Left renal pelvis (tissue), 4 donors: Measurements from ENCODE around the gene IRF2BPL. TPM values are rescaled to one million over a fixed set of nuclear protein-coding genes. Genes with fewer than 3 reads are reported as not detected.
A peak's percentile ranks its signal among the peaks of the same experiment; 100 is the strongest.
"Not testable (repeated sequence)": the region's sequence is repeated elsewhere in the genome, so short reads cannot be mapped to it uniquely, and the experiment has no call there.

Experiments used
- DNase-seq, 4 donors: peaks; one replicate each; pipeline ENCODE4 v3.0.0-alpha.2; 2013; ENCODE audit warnings: low read depth in 4 of 4, low spot score in 3 of 4
- polyA plus RNA-seq, 4 donors: library from polyadenylated mRNA; unstranded; fragments of 120-200 nt; gene quantifications; one replicate each; pipeline ENCODE4 v1.2.1, GENCODE V29; 2013; ENCODE audit not compliant: insufficient read length in 4 of 4

Gene IRF2BPL
- polyA plus RNA-seq, 4 donors = 43.3 to 108 (median 49.6) TPM

DNA sequence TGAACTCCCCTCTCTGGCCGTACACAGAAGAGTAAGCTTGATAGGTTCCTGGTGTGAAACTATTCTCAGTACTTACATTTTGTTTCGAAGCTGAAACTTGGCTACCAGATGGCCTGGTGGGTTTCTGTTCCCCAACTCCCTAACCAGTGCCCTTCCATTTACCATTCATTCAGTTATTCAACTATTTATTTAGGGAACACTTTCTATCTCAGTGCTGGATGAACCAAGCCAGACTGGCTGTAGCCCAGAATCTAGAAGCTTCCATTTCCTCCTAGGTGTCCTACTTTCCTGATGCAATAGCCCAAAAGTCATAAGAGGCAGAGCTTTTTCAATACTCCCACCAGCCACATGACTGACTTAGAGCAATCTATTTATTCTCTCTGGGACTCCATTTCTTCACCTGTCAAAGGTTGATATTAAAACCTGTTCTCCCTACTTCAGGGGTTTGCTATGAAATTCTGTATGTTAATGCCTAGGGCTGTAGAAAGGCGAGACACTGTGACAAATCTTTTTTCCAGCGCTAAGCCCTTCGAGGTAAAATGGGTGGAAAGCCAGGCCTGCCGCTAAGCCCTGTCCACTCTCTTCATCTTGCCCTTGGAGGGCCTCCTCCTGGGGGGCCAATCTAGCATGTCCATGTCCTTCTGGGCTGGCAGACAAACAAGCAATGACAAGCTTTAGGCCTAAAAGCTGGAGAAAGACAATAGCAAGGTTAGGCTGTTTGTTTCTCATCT lies 8.1 kb upstream of the IRF2BPL start:
- DNase-seq = no peak

DNA sequence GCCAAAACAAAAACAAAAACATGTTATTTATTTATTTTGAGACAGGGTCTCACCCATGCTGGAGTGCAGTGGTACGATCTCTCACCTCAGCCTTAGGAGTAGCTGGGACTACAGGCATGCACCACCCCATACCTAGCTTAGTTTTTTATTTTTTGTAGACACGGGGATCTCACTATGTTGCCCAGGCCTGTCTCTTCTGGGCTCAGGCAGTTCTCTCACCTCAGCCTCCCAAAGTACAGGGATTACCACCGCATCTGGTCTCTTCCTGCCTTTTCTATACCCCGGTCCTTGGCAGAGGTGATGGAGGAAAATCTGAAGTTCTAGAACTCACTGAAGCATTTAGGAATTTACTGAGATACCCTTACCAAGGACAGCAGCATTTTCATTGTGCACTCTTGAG lies 6.8 kb upstream of the IRF2BPL start:
- no peak for DNase-seq

DNA sequence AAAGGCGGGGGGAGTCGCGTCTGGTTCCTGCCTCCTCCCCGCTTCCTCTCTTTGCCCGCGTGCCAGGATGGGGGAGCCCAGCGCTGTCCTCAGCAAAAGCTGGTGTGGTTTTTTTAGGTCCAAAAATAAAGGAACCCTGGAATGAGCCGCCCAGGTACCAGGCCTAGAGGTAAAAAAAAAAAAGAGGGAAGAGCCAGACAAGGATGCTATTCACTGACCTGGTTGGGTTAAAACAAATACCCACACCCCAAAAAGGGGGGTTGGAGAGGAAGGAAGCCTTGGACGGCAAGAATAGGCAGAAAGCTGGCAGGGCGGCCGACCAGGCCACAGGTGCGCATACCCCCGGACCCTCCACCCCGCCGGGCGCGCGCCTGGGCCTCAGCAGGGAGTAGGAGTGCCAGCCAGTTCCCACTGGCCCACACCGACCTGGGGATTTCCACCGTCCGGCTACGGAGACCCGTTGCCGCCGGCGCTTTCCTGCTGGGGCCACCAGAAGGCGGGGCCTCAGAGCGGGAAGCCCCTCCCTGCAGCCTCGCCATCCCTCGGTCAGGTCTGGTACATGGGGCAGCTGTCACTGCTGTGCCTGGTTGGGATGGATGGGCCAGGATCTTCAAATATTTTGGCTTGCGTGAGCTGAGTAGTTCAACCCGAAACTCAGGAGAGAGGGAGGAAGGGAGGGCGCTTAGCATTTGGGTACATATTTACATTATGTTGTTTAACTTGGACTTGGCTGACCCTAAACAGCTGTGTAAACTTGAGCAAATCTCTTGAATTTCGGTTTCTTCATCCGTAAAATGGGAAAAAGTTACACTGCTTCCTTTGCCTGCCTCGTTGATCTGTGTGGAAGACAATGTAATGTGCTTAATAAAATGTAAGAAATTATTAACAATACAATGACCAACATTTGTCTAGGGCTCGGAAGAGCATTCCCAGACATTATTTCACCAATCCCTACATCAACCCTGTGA lies 5.4 kb upstream of the IRF2BPL start:
- no peak for DNase-seq

DNA sequence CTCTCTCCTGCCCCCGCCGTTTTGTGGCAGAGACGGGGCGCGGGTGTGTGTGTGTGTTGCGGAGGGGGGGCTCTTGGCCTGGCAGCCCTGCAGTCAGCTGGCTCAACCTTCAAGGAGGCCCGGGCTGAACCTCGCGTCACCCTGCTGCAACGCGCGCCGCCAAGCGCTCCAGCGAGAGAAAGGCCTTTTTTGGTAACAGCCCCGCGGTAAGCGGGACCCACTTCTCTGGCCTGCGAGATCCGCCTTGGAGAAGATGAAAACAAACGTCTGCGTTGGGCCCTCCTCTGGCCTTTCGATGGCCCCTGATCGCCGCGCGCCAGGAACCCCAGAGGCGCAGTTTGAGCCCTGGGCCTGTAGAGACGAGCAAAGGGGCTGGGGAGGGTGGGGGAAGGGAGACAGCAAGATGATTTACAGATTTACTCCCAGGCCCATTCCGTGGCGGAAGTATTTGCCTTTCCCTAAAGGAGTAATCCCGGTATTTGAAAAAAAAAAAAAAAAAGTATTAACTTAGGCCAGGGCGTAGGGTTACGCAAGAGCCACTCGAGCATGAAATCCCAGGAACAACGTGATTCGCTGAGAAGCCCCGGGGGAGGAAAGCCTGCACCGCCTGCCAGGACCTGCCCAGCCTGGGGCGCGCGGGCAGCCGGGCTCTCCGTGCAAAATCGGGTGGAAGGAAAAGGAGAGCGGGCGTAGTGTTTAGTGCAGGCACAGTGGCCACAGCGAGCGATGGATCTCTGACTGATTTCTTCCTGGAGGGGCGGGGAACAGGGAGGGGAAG lies 4.5 kb upstream of the IRF2BPL start:
- peak in 3 of 4 donors; percentile 89 to 94 (median 91) for DNase-seq

DNA sequence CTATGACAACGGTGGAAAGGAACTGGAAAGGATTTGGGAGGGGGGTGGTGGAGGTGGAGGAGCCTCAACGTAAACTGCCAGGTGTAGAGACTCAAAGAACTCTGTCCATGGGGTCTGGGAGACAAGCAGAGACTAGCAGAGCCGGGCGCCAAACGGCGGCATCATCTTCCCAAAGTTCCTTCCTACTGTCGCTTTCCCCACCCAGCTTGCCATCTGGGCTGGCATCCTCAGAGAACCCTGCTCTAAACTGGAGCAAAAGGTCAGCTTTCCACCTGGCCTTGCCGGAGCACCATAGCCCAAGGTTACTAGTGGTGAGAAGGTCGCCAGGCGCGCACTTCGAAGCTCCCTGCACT lies 4.0 kb upstream of the IRF2BPL start:
- no peak for DNase-seq

DNA sequence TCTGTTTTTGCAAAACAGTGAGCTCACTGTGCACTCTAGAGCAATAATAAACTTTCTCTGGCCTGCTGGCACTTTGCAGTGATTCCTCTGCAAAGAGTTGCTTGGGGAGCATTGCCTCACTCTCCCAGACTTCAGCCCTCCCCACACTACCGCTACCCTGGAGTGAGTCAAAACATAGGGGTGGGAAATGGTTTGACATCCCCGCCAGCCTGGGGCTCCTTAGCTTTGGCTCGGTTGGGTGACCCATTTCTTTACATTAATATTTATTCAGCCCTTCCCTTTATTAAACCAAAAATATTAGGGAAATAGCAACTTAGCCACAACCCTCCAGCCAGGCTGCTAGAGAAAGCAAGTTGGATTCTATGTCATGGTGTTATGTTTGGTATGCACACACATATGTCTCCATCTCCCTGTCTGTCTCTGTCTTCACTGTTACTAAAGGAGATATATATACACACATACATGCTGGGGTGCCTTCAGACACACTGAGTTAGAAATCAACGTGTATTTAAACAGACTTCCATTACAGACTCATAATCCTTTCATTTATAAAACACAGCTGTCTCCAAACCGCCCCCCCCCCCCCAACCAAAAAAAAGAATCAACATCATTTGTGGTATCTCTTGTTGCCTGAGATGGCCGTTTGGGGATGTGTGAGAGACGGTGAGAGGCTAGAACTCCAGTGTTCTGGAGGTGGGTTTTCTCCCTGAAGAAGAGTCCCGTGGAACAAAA lies 3.4 kb upstream of the IRF2BPL start:
- no peak for DNase-seq

DNA sequence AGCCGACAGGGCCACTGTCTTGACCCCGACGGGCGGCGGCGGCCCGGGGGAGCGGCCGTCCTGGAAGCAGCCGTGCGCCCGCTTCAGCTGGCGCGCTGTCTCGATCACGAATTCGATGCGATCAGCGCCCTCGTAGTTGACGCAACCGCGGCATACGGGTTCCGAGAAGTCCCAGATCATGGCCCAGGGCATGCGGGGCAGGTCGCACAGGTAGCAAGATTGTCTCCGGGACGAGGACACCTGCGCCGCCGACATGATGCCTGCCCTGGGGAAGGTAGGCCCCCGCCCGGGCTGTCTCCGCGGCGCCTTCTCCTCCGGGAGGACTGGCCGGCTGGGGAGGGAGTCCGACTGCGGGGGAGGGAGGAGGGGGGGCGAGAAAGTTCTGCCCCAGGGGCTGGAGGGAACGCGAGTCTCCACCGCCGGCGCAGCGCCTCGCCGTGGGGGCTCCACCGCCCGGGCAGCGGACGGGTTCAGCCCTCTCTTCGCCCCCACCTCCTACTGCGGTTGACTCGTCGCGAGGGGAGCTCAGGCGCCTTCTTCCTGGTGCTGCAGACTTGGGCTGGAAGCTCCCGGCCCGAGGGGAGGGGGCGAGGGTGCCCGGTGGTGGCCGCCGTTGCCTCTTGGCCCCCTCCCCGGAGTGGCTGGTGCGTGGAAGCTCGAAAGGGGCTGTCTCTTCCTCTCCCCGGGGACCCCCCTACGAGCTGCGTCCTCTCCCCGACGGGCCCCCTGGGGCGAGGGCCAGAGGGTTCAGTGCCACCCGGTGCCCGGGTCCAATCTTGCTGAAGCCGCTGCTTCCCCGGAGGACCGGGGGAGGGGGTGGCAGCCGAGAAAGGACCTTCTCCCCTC lies 747 bp downstream of the IRF2BPL start:
- no peak for DNase-seq

DNA sequence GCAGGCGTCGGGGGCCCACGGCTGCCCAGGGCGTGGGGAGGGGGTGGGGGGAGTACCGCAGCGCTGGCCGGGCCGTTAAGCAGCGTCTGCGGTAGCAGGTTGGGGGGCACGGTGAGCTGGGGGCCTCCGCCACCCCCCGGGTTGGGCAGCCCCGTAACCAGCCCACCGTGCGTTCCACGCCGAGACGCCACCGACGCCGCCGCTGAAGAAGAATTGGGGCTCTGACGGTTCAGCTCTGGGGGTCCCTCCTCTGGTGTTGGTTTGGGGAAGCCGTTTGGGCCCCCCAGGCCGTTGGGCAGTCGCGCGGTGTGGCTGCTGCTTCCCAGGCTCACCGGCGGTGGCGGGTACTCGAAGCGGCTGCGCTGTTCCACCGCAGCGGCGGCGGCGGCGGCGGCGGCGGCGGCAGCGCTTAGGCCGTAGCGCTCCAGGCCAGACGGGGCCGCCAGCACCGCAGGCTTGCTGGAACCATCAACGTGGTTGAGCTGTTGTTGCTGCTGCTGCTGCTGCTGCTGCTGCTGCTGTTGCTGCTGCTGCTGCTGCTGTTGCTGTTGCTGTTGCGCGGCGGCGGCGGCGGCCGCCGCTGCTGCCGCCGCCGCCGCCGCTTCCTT lies 1.5 kb downstream of the IRF2BPL start:
- DNase-seq = no peak

DNA sequence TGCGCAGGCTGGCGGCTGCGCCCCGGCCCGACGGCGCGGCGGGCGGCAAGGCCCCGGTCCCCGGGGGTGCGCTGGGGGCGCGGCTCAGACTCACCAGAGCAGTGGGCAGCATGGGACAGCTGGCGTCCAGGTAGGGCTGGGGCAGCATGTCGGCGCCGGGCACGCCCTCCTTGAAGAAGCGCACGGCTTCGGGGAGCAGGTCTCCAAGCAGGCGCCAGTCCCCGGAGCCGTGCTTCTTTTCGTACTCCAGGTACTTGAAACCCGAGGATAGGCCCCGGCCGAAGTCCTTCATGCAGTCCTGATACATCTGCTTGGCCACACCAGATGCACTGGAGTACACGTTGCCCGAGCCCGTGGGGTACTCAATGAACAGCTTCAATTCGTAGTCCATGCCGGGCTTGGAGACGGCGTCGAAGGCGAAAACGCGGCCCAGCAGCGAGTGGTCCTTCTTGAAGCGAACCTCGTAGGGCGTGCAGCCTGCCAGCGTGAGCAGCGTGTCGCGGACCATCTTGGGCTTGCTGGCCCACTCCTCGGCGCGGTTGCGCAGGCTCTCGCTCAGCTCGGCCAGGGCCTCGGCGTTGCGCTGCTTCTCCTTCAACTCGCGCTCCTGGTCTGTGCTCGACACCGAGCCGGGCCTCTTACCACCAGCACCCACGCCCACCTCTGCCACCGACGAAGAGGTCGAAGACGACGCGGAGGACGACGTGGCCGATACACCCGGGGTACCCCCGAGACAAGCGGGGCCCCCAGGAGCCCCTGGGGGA lies 2.2 kb downstream of the IRF2BPL start:
- no peak for DNase-seq

DNA sequence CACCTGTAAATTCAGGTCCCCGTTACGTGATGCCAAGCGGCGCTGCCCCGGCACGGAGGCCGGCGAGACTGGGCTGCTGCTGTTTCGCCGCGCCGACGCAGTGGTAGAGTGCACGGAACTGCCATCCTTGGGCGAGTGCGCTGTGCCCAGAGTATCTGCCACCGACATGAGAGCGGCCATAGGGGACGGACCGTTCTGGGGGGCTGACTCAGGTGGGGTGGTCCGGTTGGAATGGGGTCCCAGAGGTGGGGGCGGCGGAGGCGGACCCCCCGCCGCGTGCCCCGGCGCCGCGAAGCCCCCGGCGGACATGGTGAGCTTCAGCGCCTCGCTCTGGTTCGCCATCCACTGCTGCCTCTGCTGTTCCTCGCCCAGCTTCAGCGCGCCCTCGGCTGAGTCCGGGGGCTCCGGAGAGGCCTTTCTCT lies 2.8 kb downstream of the IRF2BPL start:
- DNase-seq = no peak

DNA sequence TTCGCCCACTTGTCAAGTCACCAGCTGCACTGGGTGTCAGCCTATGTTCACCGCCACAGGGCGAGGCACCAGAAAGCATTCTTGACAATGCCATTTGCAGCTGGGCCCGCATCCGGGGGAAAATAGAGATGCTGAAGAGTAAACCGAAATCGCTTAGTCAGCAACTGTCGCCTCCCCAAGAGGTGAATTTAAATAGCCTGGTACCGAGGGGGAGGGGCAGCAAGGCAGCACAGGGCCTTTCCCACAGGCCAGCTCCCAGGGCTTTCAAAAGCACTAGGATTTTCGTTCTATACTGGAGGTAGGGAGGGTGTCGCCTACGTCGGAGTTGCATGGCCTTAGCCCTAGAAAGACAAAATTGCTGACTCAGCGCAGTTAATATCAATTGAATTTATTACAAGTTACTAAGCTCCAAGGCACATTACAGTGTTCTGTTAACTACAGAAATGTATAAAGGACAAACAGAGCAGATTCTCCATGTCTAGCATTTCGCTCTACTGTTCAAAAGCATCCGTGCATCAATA lies 4.3 kb downstream of the IRF2BPL start:
- DNase-seq = no peak

DNA sequence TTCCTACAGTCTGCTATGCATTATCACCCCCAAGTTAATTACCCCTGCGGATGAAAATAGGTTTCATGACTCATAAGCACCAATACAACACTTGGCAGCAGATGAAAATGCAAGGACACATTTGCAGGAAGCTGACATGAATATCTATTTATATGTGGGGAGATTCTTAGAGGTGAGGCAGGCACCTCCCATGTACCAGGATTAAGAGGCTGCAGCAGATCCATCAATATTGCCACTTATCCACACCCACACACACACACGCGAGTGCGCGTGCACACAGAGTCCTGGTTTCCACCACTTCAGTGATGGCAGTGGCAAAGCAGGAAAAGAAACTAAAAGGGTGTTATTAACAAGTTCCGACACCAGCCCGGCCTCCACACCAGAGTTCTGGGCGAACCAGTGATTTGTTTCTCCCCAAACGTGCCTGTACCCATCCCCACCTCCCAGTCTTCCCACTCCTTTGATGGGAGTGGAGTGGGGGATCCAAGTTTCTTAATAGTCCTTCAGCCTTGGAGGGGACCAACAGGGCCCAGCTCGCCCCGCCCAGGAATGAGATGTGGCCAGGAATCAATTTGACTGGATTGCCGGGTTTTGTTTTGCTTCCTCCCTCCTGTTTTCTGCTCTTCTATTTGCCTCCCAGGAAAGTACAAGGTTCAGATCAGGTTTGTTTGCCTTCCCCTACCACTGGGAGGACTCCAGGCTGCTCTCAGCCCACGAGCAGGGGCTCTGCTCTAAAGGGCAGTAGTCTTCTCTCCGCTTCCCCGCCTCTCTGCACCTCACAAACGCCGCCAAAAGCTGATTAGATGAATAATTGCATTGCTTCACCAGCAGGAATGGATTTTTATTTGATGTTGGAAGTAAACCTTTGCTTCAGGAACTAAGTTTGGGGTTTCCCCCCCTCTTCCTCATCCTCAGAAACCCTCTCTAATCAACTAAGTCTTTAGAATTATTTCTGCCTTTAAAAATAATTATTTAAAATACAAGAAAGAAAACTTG lies 5.2 kb downstream of the IRF2BPL start:
- no peak for DNase-seq

DNA sequence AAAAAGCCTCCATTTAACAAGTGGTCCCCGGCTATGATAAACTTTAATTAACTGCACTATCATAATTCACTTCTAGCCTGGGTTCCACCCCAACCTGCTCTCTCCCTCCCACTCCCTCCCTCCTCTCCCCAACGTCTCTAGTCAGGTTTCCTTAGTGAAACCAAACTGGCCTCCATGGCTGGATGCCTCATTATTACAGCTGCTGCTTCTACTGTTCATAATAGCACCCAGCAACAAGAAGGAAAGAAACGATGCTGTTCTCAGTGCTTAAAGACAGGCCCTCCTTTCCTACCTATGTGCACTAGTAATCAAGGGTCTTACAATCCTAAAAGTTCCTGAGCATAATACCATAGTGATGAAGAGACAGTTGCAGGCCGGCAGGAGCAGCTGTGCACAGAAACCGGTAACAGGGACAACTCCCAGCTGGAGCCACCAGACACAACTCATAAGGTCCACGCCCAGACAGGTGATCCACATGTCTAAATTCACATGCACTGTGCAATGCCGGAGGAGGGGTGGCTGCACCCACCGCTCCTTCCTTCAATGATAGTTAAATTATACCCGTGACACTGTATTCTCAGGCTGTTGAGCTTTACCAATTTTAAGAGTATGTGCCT lies 6.2 kb downstream of the IRF2BPL start:
- no peak for DNase-seq

DNA sequence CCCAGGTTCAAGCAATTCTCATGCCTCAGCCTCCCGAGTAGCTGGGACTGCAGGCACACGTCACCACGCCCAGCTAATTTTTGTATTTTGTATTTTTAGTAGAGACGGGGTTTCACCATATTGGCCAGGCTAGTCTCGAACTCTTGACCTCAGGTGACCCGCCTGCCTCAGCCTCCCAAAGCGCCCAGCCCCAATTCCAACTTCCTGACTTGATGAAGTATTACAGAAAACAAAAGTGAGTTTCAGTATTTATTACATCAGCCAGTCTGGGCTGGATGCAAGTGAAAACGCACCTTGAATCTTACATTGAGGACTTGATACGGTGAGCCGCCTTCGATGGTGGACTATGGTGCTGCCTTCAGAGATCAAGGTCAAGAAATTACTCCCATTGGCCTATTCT lies 7.1 kb downstream of the IRF2BPL start:
- DNase-seq = not testable (repeated sequence)

DNA sequence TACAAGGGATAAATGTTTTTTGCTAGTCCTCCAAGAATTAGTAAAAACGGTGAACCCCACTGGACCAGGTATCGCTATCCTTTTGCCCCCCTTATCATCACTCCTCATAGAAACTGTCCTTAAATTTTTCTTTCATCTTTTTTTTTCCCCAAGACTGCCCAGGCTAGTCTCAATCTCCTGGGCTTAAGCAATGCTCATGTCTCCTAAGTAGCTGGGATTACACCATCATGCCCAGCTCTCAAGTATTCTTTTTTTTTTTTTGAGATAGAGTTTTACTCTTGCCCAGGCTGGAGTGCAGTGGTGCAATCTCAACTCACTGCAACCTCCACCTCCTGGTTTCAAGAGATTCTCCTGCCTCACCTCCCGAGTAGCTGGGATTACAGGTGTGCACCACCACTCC lies 9.7 kb downstream of the IRF2BPL start:
- no peak for DNase-seq

DNA sequence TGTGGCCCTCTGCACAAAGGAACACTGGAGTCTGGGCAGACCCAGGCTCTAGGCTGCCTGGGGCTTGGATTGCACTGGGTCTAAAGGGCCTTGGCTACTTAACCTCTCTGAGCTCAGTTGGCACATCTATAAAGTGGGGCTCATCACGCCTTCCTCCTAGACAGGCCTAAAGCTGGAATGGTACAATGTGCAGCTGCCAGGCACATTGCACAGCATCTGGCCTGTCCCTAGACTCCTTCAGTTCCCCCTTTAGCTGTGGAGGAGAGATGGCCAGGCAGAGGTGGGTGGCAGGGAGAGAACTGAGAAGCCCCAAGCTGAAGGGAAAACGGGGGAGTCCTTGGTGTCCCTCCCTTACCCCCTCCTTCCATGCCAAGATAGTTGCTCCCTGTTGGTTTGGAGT lies 10.8 kb downstream of the IRF2BPL start:
- no peak for DNase-seq
